Measurements from ENCODE around the gene CIROP. TPM values are rescaled to one million over a fixed set of nuclear protein-coding genes. Genes with fewer than 3 reads are reported as not detected.

CIROP gene
- total RNA-seq, 2 donors from 2014 or later: not detected

DNA sequence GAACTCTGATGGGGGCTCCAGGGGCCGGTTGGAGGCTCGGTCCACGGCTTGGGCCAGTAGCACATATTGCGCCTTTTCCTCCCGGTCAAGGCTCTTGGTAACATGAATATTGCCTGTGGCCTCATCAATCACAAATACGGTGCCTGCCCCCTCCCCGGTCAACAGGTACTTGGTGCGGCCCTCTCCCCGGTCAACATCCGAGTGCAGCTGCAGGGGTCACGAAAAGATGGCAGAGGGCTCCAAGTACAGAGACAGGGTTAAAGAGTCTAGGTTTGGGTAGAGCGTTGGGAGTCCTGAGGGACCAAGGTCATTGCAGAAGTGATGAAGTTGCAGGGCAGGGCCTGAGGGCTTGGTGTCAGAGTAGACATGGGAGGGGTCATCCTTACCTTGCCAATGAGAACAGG is 49.6 kb downstream of the CIROP start:
- Mint-ChIP-seq H3K36me3 (no peaks in the 10 kb centered on the region), H3K27ac (no peak overlapping the region), H3K9me3 (no peaks in the 10 kb centered on the region)
- no peak for ATAC-seq
- no peak for DNase-seq (ENCODE audit: low spot score in 2 of 2)

DNA sequence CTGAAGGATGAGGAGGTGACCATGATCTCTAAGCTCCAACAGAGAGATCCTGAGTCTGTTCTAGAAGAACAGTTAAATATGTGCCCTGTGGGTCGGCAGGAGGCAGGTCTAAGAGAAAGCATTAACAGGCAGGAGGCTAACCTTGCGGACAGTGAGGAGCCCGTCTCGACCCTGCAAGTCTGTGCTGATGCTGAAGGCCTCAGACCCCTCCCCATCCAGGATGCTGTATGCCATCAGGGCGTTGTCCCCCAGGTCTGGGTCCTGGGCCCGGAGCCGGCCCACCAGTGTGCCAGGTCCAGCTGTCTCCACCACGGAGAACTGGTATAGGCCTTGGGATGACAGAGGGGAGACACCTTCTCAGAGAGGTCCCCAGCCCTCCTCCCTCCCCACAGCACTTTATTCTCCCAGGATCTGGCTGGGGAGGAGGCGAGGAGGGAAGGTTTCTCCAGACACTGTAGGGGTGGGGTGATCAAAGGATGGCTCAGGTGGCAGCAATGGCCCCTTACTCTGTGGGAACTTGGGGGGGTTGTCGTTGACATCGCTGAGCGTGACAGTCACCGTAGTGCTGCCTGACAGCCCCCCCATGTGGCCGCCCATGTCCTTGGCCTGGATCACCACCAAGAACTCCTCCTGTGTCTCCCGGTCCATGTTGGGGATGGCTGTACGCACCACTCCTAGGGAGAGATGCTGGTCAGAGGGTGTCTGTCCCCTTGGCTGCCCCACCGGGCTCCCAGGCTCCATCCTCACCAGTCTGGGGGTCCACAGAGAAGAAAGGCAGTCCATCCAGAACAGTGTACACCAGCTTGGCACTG is 50.6 kb downstream of the CIROP start:
- Mint-ChIP-seq H3K27ac (no peak overlapping the region), H3K36me3 (no peaks in the 10 kb centered on the region), H3K9me3 (no peaks in the 10 kb centered on the region)
- DNase-seq (ENCODE audit: low spot score in 2 of 2) (peak in 1 of 2 donors; percentile 54), ATAC-seq (no peak)

DNA sequence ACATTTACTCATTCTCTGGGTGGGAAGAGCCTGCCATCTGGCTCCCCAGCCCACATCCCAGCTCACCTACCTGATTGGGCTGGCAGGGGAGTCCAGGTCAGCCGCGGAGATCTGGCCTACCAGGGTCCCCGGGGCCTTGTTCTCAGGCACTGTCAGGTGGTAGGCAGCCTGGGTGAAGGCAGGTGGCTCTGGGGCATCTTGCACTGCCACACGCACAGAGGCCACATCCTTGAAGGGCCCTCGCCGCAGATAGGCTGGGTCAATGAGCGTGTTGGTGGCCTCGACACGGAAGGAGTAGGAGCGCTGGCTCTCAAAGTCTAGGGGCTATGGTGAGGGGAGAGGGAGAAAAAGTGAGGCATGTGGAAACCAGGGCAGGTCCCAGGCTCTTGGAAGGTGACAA is 51.4 kb downstream of the CIROP start:
- DNase-seq (ENCODE audit: low spot score in 2 of 2) (no peak), ATAC-seq (no peak)
- Mint-ChIP-seq H3K36me3 (no peaks in the 10 kb centered on the region), H3K27ac (no peak overlapping the region), H3K9me3 (no peaks in the 10 kb centered on the region)

DNA sequence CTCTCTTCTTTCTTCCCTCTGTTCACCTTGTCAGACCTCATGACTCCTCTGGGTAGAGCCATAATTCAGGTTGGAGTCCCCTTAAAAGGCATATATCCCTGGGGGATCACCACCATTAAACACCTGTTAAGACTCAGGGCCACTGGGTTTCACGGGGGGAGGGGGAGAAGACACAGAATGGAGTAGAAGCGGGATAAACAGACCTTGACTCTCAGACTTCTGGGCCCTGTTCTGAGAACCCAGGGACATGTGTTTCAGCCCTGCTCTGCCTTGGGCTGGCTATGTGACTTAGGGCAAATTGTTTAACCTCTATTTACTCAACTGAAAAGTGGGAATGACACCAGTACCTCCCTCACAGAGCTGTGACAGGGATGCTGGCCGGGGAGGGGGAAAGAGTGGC is 52.1 kb downstream of the CIROP start:
- no peak overlapping the region for H3K27ac Mint-ChIP-seq
- H3K9me3 Mint-ChIP-seq: no peaks in the 10 kb centered on the region
- H3K36me3 Mint-ChIP-seq: no peaks in the 10 kb centered on the region
- DNase-seq (ENCODE audit: low spot score in 2 of 2) (no peak), ATAC-seq (no peak)

DNA sequence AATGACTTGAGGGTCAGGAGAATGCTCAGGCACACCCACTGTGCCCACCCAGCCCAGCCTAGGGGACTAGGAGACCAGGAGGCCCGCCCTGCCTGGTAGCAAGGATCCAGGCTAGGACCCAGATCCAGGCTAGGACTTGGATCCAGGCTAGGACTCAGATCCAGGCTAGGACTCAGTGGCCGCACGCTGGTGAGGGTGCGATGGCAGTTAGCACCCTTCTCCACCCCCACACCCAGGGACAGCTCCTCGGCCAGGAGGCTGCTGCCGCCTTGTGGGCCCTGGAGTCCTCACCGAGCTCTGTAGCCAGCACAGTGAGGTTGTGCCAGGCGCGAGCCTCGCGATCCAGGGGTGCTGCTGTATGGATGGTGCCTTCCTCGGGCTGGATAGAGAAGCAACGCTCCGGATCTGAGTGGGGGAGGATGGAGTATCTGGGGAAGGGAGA is 52.6 kb downstream of the CIROP start:
- Mint-ChIP-seq H3K9me3 (no peaks in the 10 kb centered on the region), H3K36me3 (no peaks in the 10 kb centered on the region), H3K27ac (no peak overlapping the region)
- ATAC-seq: no peak
- no peak for DNase-seq (ENCODE audit: low spot score in 2 of 2)

DNA sequence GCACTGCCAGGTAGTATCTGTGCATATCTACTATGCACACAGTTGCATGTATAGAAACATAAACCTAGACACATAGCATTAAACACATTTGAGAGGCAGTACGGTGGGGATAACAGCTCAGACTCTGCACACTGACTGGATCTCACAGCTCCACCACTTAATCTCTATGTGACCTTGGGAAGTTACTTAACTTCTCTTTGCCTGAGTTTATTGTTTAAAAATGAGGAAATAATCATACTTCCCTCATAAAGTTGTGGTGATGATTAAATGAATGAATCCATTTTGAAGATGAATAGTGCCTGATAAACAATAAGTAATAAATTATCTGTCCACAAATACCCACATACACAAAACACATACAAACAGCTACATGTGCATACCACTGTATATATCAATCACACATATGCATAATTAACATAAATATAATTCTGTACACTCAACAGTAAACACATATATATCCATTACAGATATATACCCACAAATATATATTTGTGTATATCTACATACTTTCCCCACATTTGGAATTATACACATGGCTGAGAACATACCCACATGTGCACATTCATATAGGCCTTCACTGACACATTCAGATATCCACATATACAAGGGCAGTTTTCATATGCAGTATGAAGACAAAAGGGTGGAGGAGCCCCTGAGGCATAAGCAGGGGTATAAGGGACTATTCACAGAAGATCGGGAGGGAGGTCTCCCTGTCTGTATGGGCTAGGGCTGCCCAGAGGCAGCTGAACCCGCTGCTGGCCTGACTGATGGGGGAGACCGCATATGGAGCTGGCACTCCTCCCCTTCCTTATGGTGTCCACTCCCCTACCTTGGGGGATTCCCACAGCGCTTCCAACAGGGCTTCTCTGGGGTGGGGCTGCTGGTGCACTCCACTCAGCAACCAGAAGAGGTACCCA is 53.4 kb downstream of the CIROP start:
- DNase-seq (ENCODE audit: low spot score in 2 of 2): no peak
- Mint-ChIP-seq H3K36me3 (no peaks in the 10 kb centered on the region), H3K9me3 (no peaks in the 10 kb centered on the region), H3K27ac (no peak overlapping the region)
- ATAC-seq: no peak

Other genes with a start within 250 kb of the CIROP start
- 10 to 100 TPM; 48.9 to 67.6 TPM for gene LRP10, start 233.2 kb downstream of the CIROP start, total RNA-seq
- gene REM2, start 221.8 kb downstream of the CIROP start, total RNA-seq: 1 to 10 TPM in 1 of 2 donors, under 1 TPM in 1; 0.93 to 1.1 TPM
- 10 to 100 TPM; 63.5 to 97.7 TPM for gene RBM23, start 185.8 kb downstream of the CIROP start, total RNA-seq
- 100 to 1,000 TPM in 1 of 2 donors, 10 to 100 TPM in 1; 47.1 to 120 TPM for gene PRMT5, start 175.6 kb downstream of the CIROP start, total RNA-seq
- 10 to 100 TPM; 82.2 to 93.3 TPM for gene HAUS4, start 147.9 kb downstream of the CIROP start, total RNA-seq
- gene AJUBA, start 122.4 kb downstream of the CIROP start, total RNA-seq: 1 to 10 TPM; 1.5 to 3.8 TPM
- gene C14orf93, start 94.8 kb downstream of the CIROP start, total RNA-seq: 10 to 100 TPM; 10.9 to 12.6 TPM
- gene PSMB5, start 70.1 kb downstream of the CIROP start, total RNA-seq: 100 to 1,000 TPM; 137 to 180 TPM
- gene PSMB11, start 62.8 kb downstream of the CIROP start, total RNA-seq: not detected
- gene CDH24, start 47.5 kb downstream of the CIROP start, total RNA-seq: 1 to 10 TPM; 1.1 to 1.4 TPM
- gene ACIN1, start 9.9 kb downstream of the CIROP start, total RNA-seq: 100 to 1,000 TPM; 187 to 191 TPM
- gene C14orf119, start 9.5 kb downstream of the CIROP start, total RNA-seq: 10 to 100 TPM; 36.5 to 49.1 TPM
- gene CEBPE, start 14.3 kb upstream of the CIROP start, total RNA-seq: under 1 TPM; 0.34 to 0.41 TPM
- gene SLC7A8, start 78.7 kb upstream of the CIROP start, total RNA-seq: 1 to 10 TPM; 1.2 to 1.9 TPM
- gene RNF212B, start 132.9 kb upstream of the CIROP start, total RNA-seq: not detected
- 10 to 100 TPM in 1 of 2 donors, 1 to 10 TPM in 1; 6.4 to 15.1 TPM for gene HOMEZ, start 181.1 kb upstream of the CIROP start, total RNA-seq
- gene PPP1R3E, start 197.9 kb upstream of the CIROP start, total RNA-seq: 10 to 100 TPM; 26.6 to 49.8 TPM
- gene BCL2L2, start 201.8 kb upstream of the CIROP start, total RNA-seq: 1 to 10 TPM; 1.7 to 2.3 TPM
- 100 to 1,000 TPM; 232 to 242 TPM for gene PABPN1, start 216.5 kb upstream of the CIROP start, total RNA-seq
- 1 to 10 TPM; 7.4 to 8.8 TPM for gene SLC22A17, start 247.9 kb upstream of the CIROP start, total RNA-seq

Data from activated naive CD4-positive, alpha-beta T cell treated with anti-CD3 and anti-CD28 coated beads, Interleukin-2, amount 50 U/mL, for 72 hours (primary cell).